Measurements from ENCODE around the gene RGP1.
A peak's percentile ranks its signal among the peaks of the same experiment; 100 is the strongest.

RGP1 gene

DNA sequence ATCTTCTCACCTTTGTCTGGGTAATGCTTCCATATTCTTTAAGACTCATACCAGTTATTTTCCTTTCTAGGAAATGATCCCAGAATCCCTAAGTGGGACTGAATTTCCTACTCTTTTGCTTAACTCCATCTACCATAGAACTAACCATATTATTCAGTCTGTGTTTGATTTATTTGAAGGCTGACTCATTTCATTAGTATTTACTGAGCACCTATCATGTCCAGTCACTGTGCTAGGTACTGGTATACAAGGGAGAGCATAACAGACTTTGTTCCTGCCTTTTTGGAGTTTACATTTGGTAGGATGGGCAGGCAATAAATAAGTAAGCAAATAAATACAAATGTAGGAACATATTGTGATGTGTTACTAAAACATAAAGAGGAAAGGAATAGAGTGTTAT, 46.6 kb downstream of the RGP1 start (continued):
- TF ChIP-seq PRDM4 (tag by site-specific recombination; IDR thresholded peaks at IDR 0.05) (no peak), ZNF776 (tag by site-specific recombination; IDR thresholded peaks at IDR 0.05; ENCODE audit: borderline replicate concordance) (no peak), ZNF169 (tag by site-specific recombination; IDR thresholded peaks at IDR 0.05) (no peak), REPIN1 (tag by site-specific recombination; IDR thresholded peaks at IDR 0.05; ENCODE audit: low read depth) (no peak), PATZ1 (tag by site-specific recombination; IDR thresholded peaks at IDR 0.05) (no peak), ZNF18 (tag by site-specific recombination; IDR thresholded peaks at IDR 0.05) (no peak), ZNF521 (tag by site-specific recombination; IDR thresholded peaks at IDR 0.05) (no peak)

- CTCF ChIA-PET = interaction anchor here (0.6 to 1.2 kb wide), 3 partner anchors 10 to 113 kb away, joined by 3 to 7 read pairs (median 4); no protein-coding TSS in a partner anchor
- POLR2A ChIA-PET = interaction anchor here (1.3 kb wide), 1 partner anchor 14 kb away, joined by 6 read pairs; the partner anchor contains the start of gene SPAG8
- H3K9me3 ChIP-seq (ENCODE audit: control insufficient read depth, insufficient read depth, low read depth, low read length) = no peaks in the 10 kb centered on the region
- H3K4me3 ChIP-seq (ENCODE audit: low read depth, low read length) = no peak overlapping the region
- H3K27ac ChIP-seq (ENCODE audit: extremely low read depth, low read depth, low read length) = no peak overlapping the region
- TF ChIP-seq ZNF16 (tag by site-specific recombination; IDR thresholded peaks at IDR 0.05; ENCODE audit: low read depth) (no peak), ZNF843 (tag by site-specific recombination; IDR thresholded peaks at IDR 0.05) (no peak)
- TF ChIP-seq, protein P1, sequence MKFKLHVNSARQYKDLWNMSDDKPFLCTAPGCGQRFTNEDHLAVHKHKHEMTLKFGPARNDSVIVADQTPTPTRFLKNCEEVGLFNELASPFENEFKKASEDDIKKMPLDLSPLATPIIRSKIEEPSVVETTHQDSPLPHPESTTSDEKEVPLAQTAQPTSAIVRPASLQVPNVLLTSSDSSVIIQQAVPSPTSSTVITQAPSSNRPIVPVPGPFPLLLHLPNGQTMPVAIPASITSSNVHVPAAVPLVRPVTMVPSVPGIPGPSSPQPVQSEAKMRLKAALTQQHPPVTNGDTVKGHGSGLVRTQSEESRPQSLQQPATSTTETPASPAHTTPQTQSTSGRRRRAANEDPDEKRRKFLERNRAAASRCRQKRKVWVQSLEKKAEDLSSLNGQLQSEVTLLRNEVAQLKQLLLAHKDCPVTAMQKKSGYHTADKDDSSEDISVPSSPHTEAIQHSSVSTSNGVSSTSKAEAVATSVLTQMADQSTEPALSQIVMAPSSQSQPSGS (tag by site-specific recombination; IDR thresholded peaks at IDR 0.05; ENCODE audit: low read depth) = peak; percentile 73; the same call in 1 of the 2 replicates
- H3K4me1 ChIP-seq (ENCODE audit: control insufficient read depth, insufficient read depth, low read length) = no peaks in the 10 kb centered on the region
- H3K36me3 ChIP-seq (ENCODE audit: control insufficient read depth in 2 of 2, insufficient read depth in 1 of 2, low read length in 2 of 2) = peaks cover 0 to 35% of the 10 kb centered on the region in 2 experiments; a peak in 2 of 3 replicates
Measured at GRCh38 chr9:35797311-35798109, 48.4 kb downstream of the RGP1 start.

GRCh38 chr9:35798658-35799374, 49.7 kb downstream of the RGP1 start:
- no peak overlapping the region for H3K4me3 ChIP-seq (ENCODE audit: low read depth, low read length)
- CTCF ChIA-PET = interaction anchor here (0.7 to 1.9 kb wide), 4 partner anchors 8 to 83 kb away, joined by 3 to 10 read pairs (median 4); no protein-coding TSS in a partner anchor
- H3K27ac ChIP-seq (ENCODE audit: extremely low read depth, low read depth, low read length) = no peak overlapping the region
- H3K36me3 ChIP-seq (ENCODE audit: control insufficient read depth in 2 of 2, insufficient read depth in 1 of 2, low read length in 2 of 2) = peaks cover 0 to 33% of the 10 kb centered on the region in 2 experiments; a peak in 2 of 3 replicates
- no peaks in the 10 kb centered on the region for H3K4me1 ChIP-seq (ENCODE audit: control insufficient read depth, insufficient read depth, low read length)
- POLR2A ChIA-PET = interaction anchor here (1.3 kb wide), 1 partner anchor 13 kb away, joined by 6 read pairs; the partner anchor contains the start of gene SPAG8
- H3K9me3 ChIP-seq (ENCODE audit: control insufficient read depth, insufficient read depth, low read depth, low read length) = no peaks in the 10 kb centered on the region
- peak; percentile 33; the same call in 1 of the 2 replicates for TF ChIP-seq ZNF629 (tag by site-specific recombination; IDR thresholded peaks at IDR 0.05)
- no peak for TF ChIP-seq KLF16 (tag by site-specific recombination; IDR thresholded peaks at IDR 0.05)
- TF ChIP-seq ZNF639 (tag by site-specific recombination; IDR thresholded peaks at IDR 0.05) = 0 out of 2 replicates have a peak, but pooled peaks have one; percentile 23
- no peak for TF ChIP-seq ZNF292 (tag by site-specific recombination; IDR thresholded peaks at IDR 0.05; ENCODE audit: borderline replicate concordance, low read depth)
- TF ChIP-seq ZFHX2 (tag by site-specific recombination; conservative IDR thresholded peaks at IDR 0.05) = 0 out of 2 replicates have a peak, but pooled peaks have one; percentile 9

All from HEK293 (cell line).